ENCODE measurements around the gene FGD6. TPM values are rescaled to one million over a fixed set of nuclear protein-coding genes. Genes with fewer than 3 reads are reported as not detected.
"Not testable (repeated sequence)": the region's sequence is repeated elsewhere in the genome, so short reads cannot be mapped to it uniquely, and the experiment has no call there.

Gene FGD6
- total RNA-seq, 1 donor from 2014 or later = 3.7 TPM

DNA sequence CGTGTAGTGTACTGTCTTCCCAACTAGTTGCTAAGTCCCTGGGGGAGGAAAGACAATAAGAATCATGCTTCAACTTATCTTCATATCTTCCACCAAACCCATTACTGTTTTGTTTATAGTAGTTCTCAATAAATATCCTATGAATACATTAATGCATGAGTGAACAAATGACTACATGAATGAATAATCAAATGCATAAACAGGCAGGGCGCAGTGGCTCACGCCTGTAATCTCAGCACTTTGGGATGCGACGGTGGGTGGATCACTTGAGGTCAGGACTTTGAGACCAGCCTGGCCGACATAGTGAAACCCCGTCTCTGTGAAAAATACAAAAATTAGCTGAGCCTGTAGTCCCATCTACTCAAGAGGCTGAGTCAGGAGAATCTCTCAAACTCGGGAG is 111.7 kb downstream of the FGD6 start:
- Mint-ChIP-seq H3K36me3 (ENCODE audit: low read depth) (peaks cover 6% of the 10 kb centered on the region), H3K27ac (no peak overlapping the region), H3K9me3 (no peaks in the 10 kb centered on the region), H3K4me1 (peaks cover 17% of the 10 kb centered on the region), H3K27me3 (no peaks in the 10 kb centered on the region), H3K4me3 (no peak overlapping the region)
- DNase-seq = no peak
- POLR2A ChIA-PET = interaction anchor here (0.7 kb wide), 1 partner anchor 22 kb away, joined by 3 read pairs; no protein-coding TSS in a partner anchor
- CTCF ChIA-PET = no interaction called here
- no peak for ATAC-seq (ENCODE audit: low read depth)
- intact Hi-C loops (cut with micrococcal nuclease) = no loop called here
- TF ChIP-seq, protein P1, sequence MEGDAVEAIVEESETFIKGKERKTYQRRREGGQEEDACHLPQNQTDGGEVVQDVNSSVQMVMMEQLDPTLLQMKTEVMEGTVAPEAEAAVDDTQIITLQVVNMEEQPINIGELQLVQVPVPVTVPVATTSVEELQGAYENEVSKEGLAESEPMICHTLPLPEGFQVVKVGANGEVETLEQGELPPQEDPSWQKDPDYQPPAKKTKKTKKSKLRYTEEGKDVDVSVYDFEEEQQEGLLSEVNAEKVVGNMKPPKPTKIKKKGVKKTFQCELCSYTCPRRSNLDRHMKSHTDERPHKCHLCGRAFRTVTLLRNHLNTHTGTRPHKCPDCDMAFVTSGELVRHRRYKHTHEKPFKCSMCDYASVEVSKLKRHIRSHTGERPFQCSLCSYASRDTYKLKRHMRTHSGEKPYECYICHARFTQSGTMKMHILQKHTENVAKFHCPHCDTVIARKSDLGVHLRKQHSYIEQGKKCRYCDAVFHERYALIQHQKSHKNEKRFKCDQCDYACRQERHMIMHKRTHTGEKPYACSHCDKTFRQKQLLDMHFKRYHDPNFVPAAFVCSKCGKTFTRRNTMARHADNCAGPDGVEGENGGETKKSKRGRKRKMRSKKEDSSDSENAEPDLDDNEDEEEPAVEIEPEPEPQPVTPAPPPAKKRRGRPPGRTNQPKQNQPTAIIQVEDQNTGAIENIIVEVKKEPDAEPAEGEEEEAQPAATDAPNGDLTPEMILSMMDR (IDR thresholded peaks at IDR 0.05) = no peak

DNA sequence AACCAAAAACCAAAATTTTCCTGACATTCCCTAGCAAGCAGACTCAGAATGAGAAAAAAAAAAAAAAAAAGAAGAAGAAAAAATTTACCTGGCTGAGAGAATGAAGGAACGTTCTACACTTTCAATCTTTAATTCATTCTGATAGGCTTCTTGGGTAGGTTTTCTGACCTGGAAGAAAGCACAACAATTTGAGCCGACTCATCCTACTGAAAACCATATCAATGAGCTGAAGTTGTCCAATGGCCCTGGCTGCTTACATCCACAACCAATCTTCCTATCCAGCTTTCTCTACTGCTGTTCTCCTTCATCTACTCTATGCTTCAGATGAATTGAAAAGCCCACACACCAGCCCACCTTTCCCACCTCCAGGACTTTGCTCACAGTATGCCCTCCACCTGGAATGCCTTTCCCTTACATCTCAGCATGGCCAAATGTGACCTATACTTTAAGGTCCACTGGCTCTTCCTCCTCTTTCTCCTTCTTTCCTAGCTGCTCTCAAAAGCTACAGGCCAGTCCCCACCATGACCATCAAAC is 112.3 kb downstream of the FGD6 start:
- ATAC-seq (ENCODE audit: low read depth) = no peak
- ChIA-PET CTCF (no interaction called here), POLR2A (interaction anchor here (0.7 kb wide), 1 partner anchor 21 kb away, joined by 3 read pairs; no protein-coding TSS in a partner anchor)
- Mint-ChIP-seq H3K27me3 (no peaks in the 10 kb centered on the region), H3K27ac (no peak overlapping the region), H3K9me3 (no peaks in the 10 kb centered on the region), H3K36me3 (ENCODE audit: low read depth) (peaks cover 6% of the 10 kb centered on the region), H3K4me3 (no peak overlapping the region), H3K4me1 (peaks cover 17% of the 10 kb centered on the region)
- TF ChIP-seq, protein P1 (IDR thresholded peaks at IDR 0.05) = no peak
- intact Hi-C loops (cut with micrococcal nuclease) = no loop called here
- DNase-seq = no peak

DNA sequence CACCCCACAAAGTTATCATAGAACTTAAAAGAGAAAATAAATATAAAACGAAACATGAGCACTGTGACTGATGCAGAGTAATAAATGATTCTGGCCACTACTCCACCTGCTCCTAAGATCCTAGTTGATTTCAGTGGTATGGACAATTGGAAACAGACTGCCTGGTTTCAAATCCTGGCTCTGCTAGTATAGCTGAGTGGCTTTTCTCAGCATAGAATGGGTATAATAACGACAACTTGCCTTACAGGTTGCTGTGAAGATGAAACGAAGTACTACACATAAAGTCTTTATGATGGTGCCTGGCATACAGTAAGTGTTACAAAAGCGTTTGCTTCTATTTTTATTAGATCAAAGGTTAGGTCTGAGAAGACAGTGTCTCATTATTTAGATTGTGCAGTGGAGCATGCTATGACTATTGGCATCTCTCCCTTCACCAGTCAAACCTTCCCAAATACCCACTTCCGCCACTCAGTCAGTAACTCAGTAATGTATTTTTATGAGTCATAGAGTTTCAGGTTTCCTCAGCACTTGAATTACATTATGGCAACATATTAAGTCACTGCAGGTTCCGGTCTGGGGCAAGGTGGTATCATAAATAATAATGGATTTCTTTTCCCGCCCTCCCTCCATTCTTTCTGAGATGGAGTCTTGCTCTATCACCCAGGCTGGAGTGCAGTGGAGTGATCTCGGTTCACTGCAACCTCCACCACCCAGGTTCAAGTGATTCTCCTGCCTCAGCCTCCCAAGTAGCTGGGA is 114.2 kb downstream of the FGD6 start:
- Mint-ChIP-seq H3K4me1 (peaks cover 17% of the 10 kb centered on the region), H3K9me3 (no peaks in the 10 kb centered on the region), H3K4me3 (no peak overlapping the region), H3K27ac (peak overlapping the region; percentile 37), H3K36me3 (ENCODE audit: low read depth) (peaks cover 6% of the 10 kb centered on the region), H3K27me3 (no peaks in the 10 kb centered on the region)
- TF ChIP-seq, protein P1 (IDR thresholded peaks at IDR 0.05) = no peak
- intact Hi-C loops (cut with micrococcal nuclease) = loop anchor here (1.0 kb wide), 2 partner anchors 30 to 114 kb away; partner anchors contain the start of genes FGD6, NR2C1 and VEZT
- CTCF ChIA-PET = no interaction called here
- DNase-seq = no peak
- ATAC-seq (ENCODE audit: low read depth) = peak; percentile 94
- POLR2A ChIA-PET = interaction anchor here (2.2 kb wide), 1 partner anchor 30 kb away, joined by 5 read pairs; the partner anchor contains the start of gene NR2C1

DNA sequence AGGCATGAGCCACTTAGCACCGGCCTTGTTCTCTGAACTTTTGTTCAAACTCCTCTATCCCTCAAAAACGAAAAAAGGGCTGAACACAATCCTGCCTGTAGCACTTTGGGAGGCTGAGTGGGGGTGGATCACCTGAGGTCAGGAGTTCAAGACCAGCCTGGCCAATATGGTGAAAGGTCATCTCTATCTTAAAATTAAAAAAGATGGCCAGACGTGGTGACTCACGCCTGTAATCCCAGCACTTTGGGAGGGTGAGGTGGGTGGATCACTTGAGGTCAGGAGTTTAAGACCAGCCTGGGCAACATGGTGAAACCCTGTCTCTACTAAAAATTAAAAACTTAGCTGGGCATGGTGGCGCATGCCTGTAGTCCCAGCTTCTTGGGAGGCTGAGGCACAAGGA is 115.3 kb downstream of the FGD6 start:
- CTCF ChIA-PET; intact Hi-C loops (cut with micrococcal nuclease); ATAC-seq (ENCODE audit: low read depth); H3K9me3 Mint-ChIP-seq; POLR2A ChIA-PET; H3K27ac Mint-ChIP-seq; H3K27me3 Mint-ChIP-seq; DNase-seq; H3K4me3 Mint-ChIP-seq; H3K36me3 Mint-ChIP-seq (ENCODE audit: low read depth): not testable (repeated sequence)
- H3K4me1 Mint-ChIP-seq = peaks cover 17% of the 10 kb centered on the region

DNA sequence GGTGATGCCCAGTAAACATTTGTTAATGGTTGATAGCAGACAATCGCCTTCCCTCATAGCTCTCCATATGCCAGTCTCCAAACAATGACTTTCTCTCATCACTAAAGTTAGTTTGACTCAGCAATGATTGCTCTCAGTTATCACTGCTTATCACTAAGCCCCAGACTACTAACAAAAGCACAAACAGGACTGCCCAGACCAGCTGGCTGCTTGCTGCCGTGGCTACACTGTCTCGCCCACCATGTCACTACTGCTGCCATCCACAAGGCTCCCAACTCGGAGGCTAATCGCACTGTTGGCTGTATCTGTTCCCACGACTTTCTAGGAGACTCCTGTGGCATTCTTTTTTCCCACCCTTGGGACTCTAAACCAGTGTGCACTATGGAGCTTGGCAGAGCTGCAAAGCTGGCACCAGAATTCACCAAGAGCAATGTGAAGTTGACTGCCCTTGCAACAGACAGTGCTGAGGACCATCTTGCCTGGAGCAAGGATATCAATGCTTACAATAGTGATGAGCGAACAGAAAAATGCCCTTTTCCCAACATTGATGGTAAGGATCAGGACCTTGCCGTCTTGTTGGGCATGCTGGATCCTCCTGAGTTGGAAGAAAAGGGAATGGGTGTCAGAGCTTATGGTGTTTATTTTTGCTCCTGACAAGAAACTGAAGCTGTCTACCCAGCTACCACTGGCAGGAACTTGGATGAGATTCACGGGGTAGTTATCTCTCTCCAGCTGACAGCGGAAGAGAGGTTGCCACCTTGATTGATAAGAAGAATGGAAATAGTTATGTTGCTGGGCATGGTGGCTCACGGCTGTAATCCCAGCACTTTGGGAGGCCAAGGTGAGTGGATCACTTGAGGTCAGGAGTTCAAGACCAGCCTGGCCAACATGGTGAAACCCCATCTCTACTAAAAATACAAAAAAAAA is 116.7 kb downstream of the FGD6 start:
- POLR2A ChIA-PET = interaction anchor here (0.6 kb wide), 1 partner anchor 913 kb away, joined by 5 read pairs; no protein-coding TSS in a partner anchor

More for the DNA sequence above, 116.7 kb downstream of the FGD6 start:
- CTCF ChIA-PET = no interaction called here
- H3K4me1 Mint-ChIP-seq = peaks cover 17% of the 10 kb centered on the region
- no peak overlapping the region for H3K27ac Mint-ChIP-seq
- no peak for DNase-seq
- ATAC-seq (ENCODE audit: low read depth) = no peak
- no peak overlapping the region for H3K4me3 Mint-ChIP-seq
- no peaks in the 10 kb centered on the region for H3K9me3 Mint-ChIP-seq
- H3K36me3 Mint-ChIP-seq (ENCODE audit: low read depth) = no peaks in the 10 kb centered on the region
- intact Hi-C loops (cut with micrococcal nuclease) = no loop called here
- TF ChIP-seq, protein P1 (IDR thresholded peaks at IDR 0.05) = no peak
- no peaks in the 10 kb centered on the region for H3K27me3 Mint-ChIP-seq

All from activated B cell treated with CpG ODN at 0.5 μM for 24 hours (primary cell).